Stomach smooth muscle (tissue), 2 donors: Measurements from ENCODE around the gene LHFPL2.

Experiments used
- H3K27ac ChIP-seq: one replicate; pipeline ENCODE4 v1.7.0; 2013; ENCODE audit warnings: mild to moderate bottlenecking, low read length, inconsistent platforms
- H3K27me3 ChIP-seq, 2 donors: one replicate each; pipeline ENCODE4 v1.7.0; 2013; ENCODE audit warnings: low read length in 2 of 2; ENCODE audit not compliant: insufficient read depth in 2 of 2, control insufficient read depth in 1 of 2
- H3K36me3 ChIP-seq, 2 donors: one replicate each; pipeline ENCODE4 v1.7.0; 2013; ENCODE audit warnings: low read length in 2 of 2; ENCODE audit not compliant: control insufficient read depth in 2 of 2, insufficient read depth in 2 of 2
- H3K4me1 ChIP-seq: one replicate; pipeline ENCODE4 v1.7.0; 2013; ENCODE audit warnings: low read length; ENCODE audit not compliant: control insufficient read depth, insufficient read depth
- H3K4me3 ChIP-seq, 2 donors: one replicate each; pipeline ENCODE4 v1.7.0; 2013; ENCODE audit warnings: low read length in 2 of 2
- H3K9ac ChIP-seq, 2 donors: one replicate each; pipeline ENCODE4 v1.7.0; 2013; ENCODE audit warnings: low read length in 2 of 2, mild to moderate bottlenecking in 1 of 2
- H3K9me3 ChIP-seq, 2 donors: one replicate each; pipeline ENCODE4 v1.7.0; 2013; ENCODE audit warnings: low read length in 2 of 2; ENCODE audit not compliant: control insufficient read depth in 2 of 2
- donor health status: healthy.
- donor health status: Pancreatic carcinoma.

Gene LHFPL2

DNA sequence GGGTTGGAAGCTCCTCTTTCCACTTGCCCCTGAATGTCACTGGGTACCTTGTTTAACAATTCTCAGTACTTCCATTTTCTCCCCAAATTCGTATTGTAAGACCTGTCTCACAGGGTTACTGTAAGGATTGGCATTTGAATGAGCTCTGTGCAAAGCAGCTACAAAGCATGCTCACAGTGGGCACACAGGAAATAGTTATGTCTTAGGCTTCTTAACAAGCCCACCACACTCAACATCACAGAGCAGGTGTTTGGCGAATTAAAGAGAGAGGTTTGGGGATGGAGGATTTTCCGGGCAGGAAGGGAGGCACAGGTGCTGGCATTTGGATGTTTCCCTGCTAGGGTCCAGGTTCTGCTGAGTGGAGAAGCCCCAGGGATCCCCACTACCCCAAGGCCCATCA lies 17.0 kb upstream of the LHFPL2 start:
- H3K27ac ChIP-seq = no peak overlapping the region
- no peak overlapping the region for H3K4me3 ChIP-seq
- H3K9ac ChIP-seq = no peak overlapping the region
- peaks cover 2% of the 10 kb centered on the region for H3K4me1 ChIP-seq
- no peaks in the 10 kb centered on the region for H3K27me3 ChIP-seq
- H3K36me3 ChIP-seq = no peaks in the 10 kb centered on the region
- H3K9me3 ChIP-seq = no peaks in the 10 kb centered on the region

GRCh38 chr5:78662323-78662722 lies 13.8 kb upstream of the LHFPL2 start:
- peaks cover 2% of the 10 kb centered on the region for H3K4me1 ChIP-seq
- H3K9ac ChIP-seq = no peak overlapping the region
- no peak overlapping the region for H3K4me3 ChIP-seq
- H3K36me3 ChIP-seq = no peaks in the 10 kb centered on the region
- no peaks in the 10 kb centered on the region for H3K9me3 ChIP-seq
- H3K27ac ChIP-seq = no peak overlapping the region
- no peaks in the 10 kb centered on the region for H3K27me3 ChIP-seq

GRCh38 chr5:78661691-78662090 lies 13.1 kb upstream of the LHFPL2 start:
- Histone ChIP-seq H3K4me1 (peaks cover 2% of the 10 kb centered on the region), H3K4me3 (no peak overlapping the region), H3K27ac (no peak overlapping the region), H3K27me3 (no peaks in the 10 kb centered on the region), H3K9ac (no peak overlapping the region), H3K36me3 (no peaks in the 10 kb centered on the region), H3K9me3 (no peaks in the 10 kb centered on the region)

- Histone ChIP-seq H3K4me1 (no peaks in the 10 kb centered on the region), H3K9me3 (no peaks in the 10 kb centered on the region), H3K27ac (no peak overlapping the region), H3K27me3 (no peaks in the 10 kb centered on the region), H3K9ac (no peak overlapping the region), H3K36me3 (no peaks in the 10 kb centered on the region), H3K4me3 (no peak overlapping the region)
Measured at GRCh38 chr5:78661044-78661443, 12.5 kb upstream of the LHFPL2 start.

- H3K4me1 ChIP-seq = no peaks in the 10 kb centered on the region
- H3K9ac ChIP-seq = no peak overlapping the region
- no peaks in the 10 kb centered on the region for H3K36me3 ChIP-seq
- no peak overlapping the region for H3K27ac ChIP-seq
- H3K9me3 ChIP-seq = no peaks in the 10 kb centered on the region
- H3K4me3 ChIP-seq = no peak overlapping the region
- H3K27me3 ChIP-seq = no peaks in the 10 kb centered on the region
Measured at GRCh38 chr5:78660401-78660800, 11.8 kb upstream of the LHFPL2 start.

GRCh38 chr5:78659714-78660113 lies 11.1 kb upstream of the LHFPL2 start:
- Histone ChIP-seq H3K4me3 (no peak overlapping the region), H3K4me1 (no peaks in the 10 kb centered on the region), H3K36me3 (no peaks in the 10 kb centered on the region), H3K9me3 (no peaks in the 10 kb centered on the region), H3K27me3 (no peaks in the 10 kb centered on the region), H3K9ac (no peak overlapping the region), H3K27ac (no peak overlapping the region)

DNA sequence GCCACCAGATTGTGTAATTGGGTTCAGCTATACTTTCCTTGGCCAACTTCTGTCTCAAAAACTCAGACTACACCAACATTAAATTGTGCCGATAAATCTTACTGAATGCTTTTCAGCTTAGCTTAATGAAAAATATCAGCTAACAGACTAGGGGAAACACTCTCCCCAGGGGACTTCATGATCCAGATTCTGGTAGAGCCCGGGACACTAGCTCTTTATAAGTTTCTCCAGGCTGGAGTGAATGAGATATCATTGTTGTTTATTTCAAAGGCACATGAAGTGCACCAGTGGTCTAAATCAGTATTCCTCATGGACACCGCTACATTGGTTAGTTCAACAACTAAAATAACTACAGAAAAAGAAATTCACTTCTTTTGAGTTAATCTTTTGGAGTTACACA lies 10.5 kb upstream of the LHFPL2 start:
- Histone ChIP-seq H3K4me1 (no peaks in the 10 kb centered on the region), H3K27ac (no peak overlapping the region), H3K27me3 (no peaks in the 10 kb centered on the region), H3K9ac (no peak overlapping the region), H3K36me3 (no peaks in the 10 kb centered on the region), H3K9me3 (no peaks in the 10 kb centered on the region), H3K4me3 (no peak overlapping the region)

DNA sequence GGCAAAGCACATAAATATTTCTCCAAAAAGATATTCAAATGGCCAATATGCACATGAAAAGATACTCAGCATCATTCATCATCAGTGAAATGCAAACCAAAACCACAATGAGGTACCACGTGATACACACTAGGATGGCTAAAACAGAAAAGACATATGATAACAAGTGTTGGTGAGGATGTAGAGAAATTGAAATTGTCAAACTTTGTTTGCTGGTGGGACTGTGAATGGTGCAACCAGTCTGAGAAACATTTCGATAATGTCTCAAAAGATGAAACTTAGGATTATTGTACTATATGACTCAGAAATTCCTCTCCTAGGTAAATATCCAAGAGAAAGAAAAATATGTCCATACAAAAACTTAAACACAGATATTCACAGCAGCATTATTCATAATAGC lies 8.6 kb upstream of the LHFPL2 start:
- Histone ChIP-seq H3K9ac (no peak overlapping the region), H3K4me1 (no peaks in the 10 kb centered on the region), H3K9me3 (no peaks in the 10 kb centered on the region), H3K27ac (no peak overlapping the region), H3K4me3 (no peak overlapping the region), H3K36me3 (no peaks in the 10 kb centered on the region), H3K27me3 (no peaks in the 10 kb centered on the region)

GRCh38 chr5:78655746-78656290 lies 7.2 kb upstream of the LHFPL2 start:
- no peaks in the 10 kb centered on the region for H3K4me1 ChIP-seq
- H3K4me3 ChIP-seq = no peak overlapping the region
- no peak overlapping the region for H3K9ac ChIP-seq
- H3K9me3 ChIP-seq = no peaks in the 10 kb centered on the region
- H3K27me3 ChIP-seq = no peaks in the 10 kb centered on the region
- no peak overlapping the region for H3K27ac ChIP-seq
- H3K36me3 ChIP-seq = no peaks in the 10 kb centered on the region

- H3K36me3 ChIP-seq = no peaks in the 10 kb centered on the region
Measured at GRCh38 chr5:78654386-78654785, 5.8 kb upstream of the LHFPL2 start.

GRCh38 chr5:78653681-78654366 lies 5.3 kb upstream of the LHFPL2 start:
- Histone ChIP-seq H3K9ac (no peak overlapping the region), H3K9me3 (no peaks in the 10 kb centered on the region)

More at GRCh38 chr5:78654386-78654785, 5.8 kb upstream of the LHFPL2 start:
- H3K27ac ChIP-seq = no peak overlapping the region
- H3K9ac ChIP-seq = no peak overlapping the region
- H3K4me1 ChIP-seq = no peaks in the 10 kb centered on the region
- H3K9me3 ChIP-seq = no peaks in the 10 kb centered on the region
- H3K27me3 ChIP-seq = no peaks in the 10 kb centered on the region
- H3K4me3 ChIP-seq = no peak overlapping the region

More at GRCh38 chr5:78653681-78654366, 5.3 kb upstream of the LHFPL2 start:
- Histone ChIP-seq H3K27me3 (no peaks in the 10 kb centered on the region), H3K36me3 (no peaks in the 10 kb centered on the region), H3K27ac (no peak overlapping the region), H3K4me1 (no peaks in the 10 kb centered on the region), H3K4me3 (no peak overlapping the region)
